Stimulated activated naive CD4-positive, alpha-beta T cell treated with Interleukin-2 at 50 U/mL for 16 hours (primary cell): ENCODE data around the gene MRNIP.

Experiments used
- DNase-seq: peaks from one replicate; lab custom pipeline; 2025; lab: John Stamatoyannopoulos, UW

Gene MRNIP

GRCh38 chr5:179887802-179888201 is 29.2 kb upstream of the MRNIP start:
- no peak for DNase-seq

GRCh38 chr5:179887095-179887494 is 28.5 kb upstream of the MRNIP start:
- DNase-seq: no peak

- no peak for DNase-seq
Observed at GRCh38 chr5:179886190-179886911, 27.7 kb upstream of the MRNIP start.

GRCh38 chr5:179885491-179886090 is 27.0 kb upstream of the MRNIP start:
- no peak for DNase-seq

- DNase-seq: no peak
Observed at GRCh38 chr5:179883163-179883562, 24.5 kb upstream of the MRNIP start.

- DNase-seq: no peak
Observed at GRCh38 chr5:179882338-179882737, 23.7 kb upstream of the MRNIP start.

GRCh38 chr5:179880848-179881590 is 22.4 kb upstream of the MRNIP start:
- DNase-seq: no peak

GRCh38 chr5:179880066-179880650 is 21.5 kb upstream of the MRNIP start:
- DNase-seq: no peak

GRCh38 chr5:179879690-179880010 is 21.0 kb upstream of the MRNIP start:
- no peak for DNase-seq

- no peak for DNase-seq
Observed at GRCh38 chr5:179879003-179879689, 20.5 kb upstream of the MRNIP start.

GRCh38 chr5:179878222-179879002 is 19.8 kb upstream of the MRNIP start:
- no peak for DNase-seq

GRCh38 chr5:179876610-179876952 is 18.0 kb upstream of the MRNIP start:
- no peak for DNase-seq

- no peak for DNase-seq
Observed at GRCh38 chr5:179875741-179876609, 17.4 kb upstream of the MRNIP start.

- no peak for DNase-seq
Observed at GRCh38 chr5:179874536-179875292, 16.1 kb upstream of the MRNIP start.

- no peak for DNase-seq
Observed at GRCh38 chr5:179874136-179874535, 15.5 kb upstream of the MRNIP start.

GRCh38 chr5:179873588-179874110 is 15.0 kb upstream of the MRNIP start:
- no peak for DNase-seq

- DNase-seq: no peak
Observed at GRCh38 chr5:179872828-179873575, 14.4 kb upstream of the MRNIP start.

- DNase-seq: no peak
Observed at GRCh38 chr5:179872055-179872827, 13.6 kb upstream of the MRNIP start.
